Spleen (tissue), 11 donors: ENCODE results near the gene PPM1H. TPM values are rescaled to one million over a fixed set of nuclear protein-coding genes. Genes with fewer than 3 reads are reported as not detected.

ENCODE experiments used
- DNase-seq: peaks from one replicate; pipeline ENCODE4 v3.0.0-alpha.2; 2020
- H3K27ac ChIP-seq, 8 donors: fragments of 200-600 bp; sonication (generic) in 7 of 8; 1 replicate in 4 of 8; 2 replicates in 4 of 8; pipeline versions ENCODE4 v1.5.0 to v1.8.0; 2016 to 2021; ENCODE audit warnings: inconsistent platforms in 4 of 8, mild to moderate bottlenecking in 4 of 8, moderate library complexity in 1 of 8
- H3K27me3 ChIP-seq, 7 donors: fragments of 200-600 bp; sonication (generic) in 6 of 7; replicated peaks in 1 of 7; 1 replicate in 4 of 7; 2 replicates in 3 of 7; pipeline versions ENCODE4 v1.5.0 to v1.8.0; 2016 to 2021; ENCODE audit warnings: inconsistent platforms in 3 of 7, mild to moderate bottlenecking in 1 of 7
- H3K36me3 ChIP-seq, 6 donors: fragments of 200-600 bp; sonication (generic) in 5 of 6; 1 replicate in 4 of 6; 2 replicates in 2 of 6; pipeline versions ENCODE4 v1.5.0 to v1.8.0; 2016 to 2021; ENCODE audit warnings: inconsistent platforms in 2 of 6
- H3K4me1 ChIP-seq, 6 donors: fragments of 200-600 bp; sonication (generic) in 5 of 6; 1 replicate in 3 of 6; 2 replicates in 3 of 6; pipeline versions ENCODE4 v1.5.0 to v1.8.0; 2016 to 2021; ENCODE audit warnings: inconsistent platforms in 3 of 6
- H3K4me3 ChIP-seq, 8 donors: fragments of 200-600 bp; sonication (generic) in 7 of 8; 1 replicate in 4 of 8; 2 replicates in 4 of 8; pipeline versions ENCODE4 v1.5.0 to v1.8.0; 2016 to 2021; ENCODE audit warnings: inconsistent platforms in 4 of 8, mild to moderate bottlenecking in 4 of 8, moderate library complexity in 2 of 8
- H3K9me3 ChIP-seq, 8 donors: fragments of 200-600 bp; sonication (generic) in 7 of 8; 1 replicate in 4 of 8; 2 replicates in 4 of 8; pipeline versions ENCODE4 v1.5.0 to v1.8.0; 2016 to 2021; ENCODE audit warnings: inconsistent platforms in 4 of 8
- POLR2A ChIP-seq, 3 donors: fragments of 450-650 bp; IDR thresholded peaks; one replicate each; pipeline ENCODE4 v1.5.1; 2017; ENCODE audit warnings: antibody characterized with exemption in 3 of 3, mild to moderate bottlenecking in 1 of 3
- POLR2AphosphoS5 ChIP-seq, 3 donors: sonication (generic); formaldehyde crosslinking; IDR thresholded peaks; one replicate each; pipeline ENCODE4 v1.5.1; 2017; ENCODE audit warnings: antibody characterized with exemption in 3 of 3
- WGBS, 5 donors: extraction: QIAGEN DNeasy Blood & Tissue Kit in 3 of 5; methylation state at CpG; one replicate each; pipeline versions ENCODE4 v1.1.5 to v1.1.7; 2013 to 2018; 5-methylcytosine and 5-hydroxymethylcytosine counted together
- intact Hi-C: fragments of 100-400 bp; cut with DNase I; formaldehyde crosslinking; loops from one replicate; pipeline ENCODE4 v1.15.0; 2023; ENCODE audit warnings: low total_unique reads
- polyA plus RNA-seq, 3 donors: library from polyadenylated mRNA; stranded (reverse); fragments of 200-250 nt; gene quantifications; one replicate each; pipeline ENCODE4 v1.2.1, GENCODE V29; 2013
- total RNA-seq, 7 donors: library from RNA; depleted of rRNA in 3 of 7; stranded (reverse); fragments of >200 nt in 3 of 7; fragmentation: NEBNext Ultra II Directional in 4 of 7; extraction: Animal tissue kit (Norgen Biotek cat#: 25700) in 4 of 7; gene quantifications; one replicate each; pipeline versions ENCODE4 v1.1.0 to v1.2.1, GENCODE V29; 2016 to 2021
- TF ChIP-seq, protein P1 (sequence below), 11 experiments: fragments of 200-600 bp in 7 of 11; fragments of 450-650 bp in 4 of 11; sonication (generic) in 4 of 11; IDR thresholded peaks in 8 of 11; conservative IDR thresholded peaks in 3 of 11; 1 replicate in 7 of 11; 2 replicates in 4 of 11; pipeline versions ENCODE4 v1.4.0 to v1.8.0; 2016 to 2021; ENCODE audit warnings: antibody characterized with exemption in 11 of 11, inconsistent platforms in 4 of 11, mild to moderate bottlenecking in 1 of 11
- donor health status: healthy with polysubstance abuse.
- donor health status: DM: no; HTN: no; CAD: no; lungs with moderate emphysema.
- donor health status: DM: no; HTN: no; CAD: no.
- donor health status: Bipolar disorder and iron deficiency.
- donor health status: healthy.
- donor health status: DM: no; HTN: no; CAD: no.
- donor health status: DM: yes; HTN: yes; CAD: no.

Gene PPM1H
- total and polyA plus RNA-seq, 10 donors, result 0.17 to 3.9 (median 1.9) TPM

DNA sequence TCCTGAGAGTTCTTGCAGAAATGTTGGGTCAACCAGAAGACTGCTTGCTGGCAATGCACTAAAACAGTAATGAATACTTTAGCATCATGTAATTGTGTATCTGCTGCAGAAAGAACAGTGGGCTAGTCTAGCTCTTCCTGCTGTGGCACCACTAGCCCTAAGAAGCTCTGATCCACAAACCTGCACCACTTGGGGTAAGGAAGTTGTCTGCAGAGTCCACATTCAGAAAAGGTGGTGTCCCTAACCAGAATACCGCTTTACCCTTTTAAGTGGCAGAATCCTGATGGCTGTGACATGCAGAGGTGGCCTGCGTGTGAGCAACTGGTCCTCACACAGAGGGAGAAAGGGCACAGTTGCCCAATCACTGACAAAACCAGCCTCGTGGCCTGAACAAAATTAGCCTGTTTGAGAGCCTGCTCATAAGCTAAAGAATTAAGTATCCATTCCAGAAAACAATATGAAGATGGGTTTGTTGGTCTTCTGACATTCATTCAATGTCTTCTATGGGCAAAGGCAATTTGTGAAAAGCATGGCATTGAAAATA lies 165.8 kb downstream of the PPM1H start:
- no peak for DNase-seq
- Histone ChIP-seq H3K36me3 (no peaks in the 10 kb centered on the region), H3K9me3 (no peaks in the 10 kb centered on the region), H3K27ac (no peak overlapping the region), H3K4me1 (no peaks in the 10 kb centered on the region), H3K4me3 (no peak overlapping the region), H3K27me3 (no peaks in the 10 kb centered on the region)
- TF ChIP-seq, protein P1, sequence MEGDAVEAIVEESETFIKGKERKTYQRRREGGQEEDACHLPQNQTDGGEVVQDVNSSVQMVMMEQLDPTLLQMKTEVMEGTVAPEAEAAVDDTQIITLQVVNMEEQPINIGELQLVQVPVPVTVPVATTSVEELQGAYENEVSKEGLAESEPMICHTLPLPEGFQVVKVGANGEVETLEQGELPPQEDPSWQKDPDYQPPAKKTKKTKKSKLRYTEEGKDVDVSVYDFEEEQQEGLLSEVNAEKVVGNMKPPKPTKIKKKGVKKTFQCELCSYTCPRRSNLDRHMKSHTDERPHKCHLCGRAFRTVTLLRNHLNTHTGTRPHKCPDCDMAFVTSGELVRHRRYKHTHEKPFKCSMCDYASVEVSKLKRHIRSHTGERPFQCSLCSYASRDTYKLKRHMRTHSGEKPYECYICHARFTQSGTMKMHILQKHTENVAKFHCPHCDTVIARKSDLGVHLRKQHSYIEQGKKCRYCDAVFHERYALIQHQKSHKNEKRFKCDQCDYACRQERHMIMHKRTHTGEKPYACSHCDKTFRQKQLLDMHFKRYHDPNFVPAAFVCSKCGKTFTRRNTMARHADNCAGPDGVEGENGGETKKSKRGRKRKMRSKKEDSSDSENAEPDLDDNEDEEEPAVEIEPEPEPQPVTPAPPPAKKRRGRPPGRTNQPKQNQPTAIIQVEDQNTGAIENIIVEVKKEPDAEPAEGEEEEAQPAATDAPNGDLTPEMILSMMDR (IDR thresholded peaks at IDR 0.05 in 8 of 11, conservative IDR thresholded peaks at IDR 0.05 in 3 of 11), result no peak
- TF ChIP-seq POLR2A (IDR thresholded peaks at IDR 0.05) (no peak), POLR2AphosphoS5 (IDR thresholded peaks at IDR 0.05) (no peak)
- WGBS, 5 donors, result 56 to 91% (median 76%) methylated on average over 3 of the region's 3 CpGs
- intact Hi-C loops, result no loop called here

DNA sequence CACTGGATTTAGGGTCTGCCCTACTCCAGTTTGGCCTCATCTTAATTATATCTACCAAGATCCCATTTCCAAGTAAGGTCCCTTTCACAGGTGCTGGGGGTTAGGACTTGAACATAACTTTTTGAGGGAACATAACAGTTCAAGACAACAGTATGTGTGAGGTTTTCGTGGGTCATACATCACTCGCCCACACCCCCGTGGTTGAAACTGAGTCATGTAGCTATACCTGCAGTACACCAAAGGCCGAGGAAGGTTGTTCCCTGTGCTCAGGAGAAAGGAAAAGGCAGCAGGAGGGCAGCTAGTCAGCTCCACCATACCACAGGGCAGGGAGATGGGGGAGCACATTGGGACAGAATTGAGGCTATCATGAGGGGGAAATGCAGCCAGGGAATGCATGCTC lies 167.0 kb downstream of the PPM1H start:
- intact Hi-C loops, result no loop called here
- H3K4me3 ChIP-seq, result no peak overlapping the region

DNA sequence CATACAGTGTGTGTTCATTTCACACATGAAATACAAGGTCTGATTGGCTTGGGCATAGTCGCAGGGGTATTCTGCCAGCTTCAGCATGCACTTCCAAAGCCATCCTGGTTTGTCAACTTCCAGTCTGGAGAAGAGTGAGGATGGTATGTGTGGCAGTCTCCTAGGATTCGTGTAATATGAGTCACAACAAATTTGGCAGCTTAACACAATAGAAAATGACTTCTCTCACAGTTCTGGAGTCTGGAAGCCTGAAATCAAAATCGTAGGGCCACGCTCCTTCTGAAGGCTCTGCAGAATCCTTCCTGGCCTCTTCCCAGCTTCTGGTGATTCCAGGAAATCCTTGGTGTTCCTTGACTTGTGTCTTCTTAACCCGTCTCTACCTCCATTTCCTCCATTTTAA lies 167.5 kb downstream of the PPM1H start:
- intact Hi-C loops, result no loop called here
- Histone ChIP-seq H3K36me3 (no peaks in the 10 kb centered on the region), H3K27me3 (no peaks in the 10 kb centered on the region), H3K9me3 (no peaks in the 10 kb centered on the region), H3K4me3 (no peak overlapping the region), H3K27ac (no peak overlapping the region), H3K4me1 (no peaks in the 10 kb centered on the region)
- DNase-seq, result no peak
- TF ChIP-seq POLR2A (IDR thresholded peaks at IDR 0.05), result no peak
- 76 to 94% (median 90%) methylated on average over 5 of the region's 5 CpGs for WGBS, 5 donors

More for the DNA sequence above, 167.0 kb downstream of the PPM1H start:
- no peak for DNase-seq
- H3K9me3 ChIP-seq, result no peaks in the 10 kb centered on the region
- TF ChIP-seq, protein P1 (IDR thresholded peaks at IDR 0.05 in 8 of 11, conservative IDR thresholded peaks at IDR 0.05 in 3 of 11), result no peak
- no peaks in the 10 kb centered on the region for H3K27me3 ChIP-seq
- no peaks in the 10 kb centered on the region for H3K36me3 ChIP-seq
- H3K27ac ChIP-seq, result no peak overlapping the region
- no peaks in the 10 kb centered on the region for H3K4me1 ChIP-seq
- 80 to 87% (median 82%) methylated on average over 4 of the region's 4 CpGs for WGBS, 5 donors

DNA sequence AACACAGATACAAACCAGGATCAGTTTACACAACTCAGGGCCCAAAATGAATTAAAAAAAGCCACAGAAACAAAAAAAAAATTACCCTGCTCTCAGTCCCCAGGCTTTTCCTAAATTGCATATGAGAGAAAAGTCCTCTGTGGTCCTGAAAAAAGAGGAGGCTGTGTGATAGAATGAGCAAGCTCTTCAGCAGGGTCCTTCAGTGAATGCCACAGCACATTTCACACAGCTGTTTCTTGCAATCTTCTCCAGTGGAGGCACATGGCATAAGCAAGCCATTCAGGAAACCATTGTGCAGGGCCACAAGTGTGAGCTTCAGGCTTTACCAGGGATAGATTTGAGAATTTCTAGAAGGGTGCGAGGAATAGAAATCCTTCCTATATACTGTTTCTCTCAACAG lies 168.5 kb downstream of the PPM1H start:
- Histone ChIP-seq H3K4me3 (no peak overlapping the region), H3K27me3 (no peaks in the 10 kb centered on the region), H3K27ac (no peak overlapping the region), H3K9me3 (no peaks in the 10 kb centered on the region), H3K36me3 (no peaks in the 10 kb centered on the region), H3K4me1 (no peaks in the 10 kb centered on the region)
- WGBS, 5 donors, result 88 to 100% (median 97%) methylated on average over 1 of the region's 1 CpG
- intact Hi-C loops, result no loop called here
- DNase-seq, result no peak
- TF ChIP-seq, protein P1 (IDR thresholded peaks at IDR 0.05 in 8 of 11, conservative IDR thresholded peaks at IDR 0.05 in 3 of 11), result no peak
- no peak for TF ChIP-seq POLR2AphosphoS5 (IDR thresholded peaks at IDR 0.05)
- no peak for TF ChIP-seq POLR2A (IDR thresholded peaks at IDR 0.05)
